ENCODE measurements around the gene RIBC2.
"Not testable (repeated sequence)": the region's sequence is repeated elsewhere in the genome, so short reads cannot be mapped to it uniquely, and the experiment has no call there.

Gene RIBC2

GRCh38 chr22:45444168-45444567 is 30.7 kb downstream of the RIBC2 start:
- Histone ChIP-seq H2AFZ (ENCODE audit: low read depth, low read length) (no peak overlapping the region), H3K18ac (ENCODE audit: low read depth in 1 of 2, low read length in 2 of 2) (peak overlapping the region in 1 of 2 experiments; percentile 37), H2BK5ac (ENCODE audit: low read depth, low read length, poor library complexity, severe bottlenecking) (no peak overlapping the region), H3K9ac (ENCODE audit: low read length) (no peak overlapping the region), H3K9me3 (ENCODE audit: control insufficient read depth, low read length) (no peaks in the 10 kb centered on the region), H3K27me3 (ENCODE audit: control insufficient read depth in 1 of 2, insufficient read depth in 1 of 2, low read length in 2 of 2) (peaks cover 0 to 3% of the 10 kb centered on the region in 2 experiments), H4K8ac (ENCODE audit: low read length) (peak overlapping the region; percentile 60), H3K36me3 (ENCODE audit: control insufficient read depth in 1 of 2, insufficient read depth in 2 of 2, low read depth in 1 of 2, low read length in 2 of 2) (no peaks in the 10 kb centered on the region), H3K4ac (ENCODE audit: low read depth in 1 of 2, low read length in 2 of 2) (peak overlapping the region in 1 of 2 experiments; percentile 71), H3K79me1 (replicated peaks; ENCODE audit: low read length, poor library complexity, severe bottlenecking) (no peaks in the 10 kb centered on the region), H4K91ac (ENCODE audit: low read length) (peak overlapping the region; percentile 47), H3K4me2 (ENCODE audit: low read length, poor library complexity, severe bottlenecking) (no peak overlapping the region), H3K23ac (ENCODE audit: low read length in 2 of 2) (no peak overlapping the region), H2BK120ac (ENCODE audit: low read depth, low read length) (no peak overlapping the region), H3K4me1 (ENCODE audit: control insufficient read depth, insufficient read depth, low read depth, low read length) (peaks cover 7% of the 10 kb centered on the region), H3K4me3 (ENCODE audit: insufficient read depth in 1 of 2, low read depth in 1 of 2, low read length in 2 of 2) (no peak overlapping the region), H3K27ac (ENCODE audit: low read length, poor library complexity, severe bottlenecking) (no peak overlapping the region), H2AK5ac (ENCODE audit: low read length, severe bottlenecking) (no peak overlapping the region), H2BK15ac (ENCODE audit: low read depth, poor library complexity, severe bottlenecking) (no peak overlapping the region), H2BK12ac (ENCODE audit: low read length in 2 of 2) (peak overlapping the region; percentile 35 to 80), H3K14ac (ENCODE audit: low read length in 2 of 2) (no peak overlapping the region)
- 36% methylated on average over 3 of the region's 3 CpGs for WGBS
- peak; percentile 28 for DNase-seq

- Histone ChIP-seq H3K4ac (ENCODE audit: low read depth in 1 of 2, low read length in 2 of 2) (no peak overlapping the region), H2BK12ac (ENCODE audit: low read length in 2 of 2) (peak overlapping the region in 1 of 2 experiments; percentile 51), H3K4me1 (ENCODE audit: control insufficient read depth, insufficient read depth, low read depth, low read length) (peaks cover 7% of the 10 kb centered on the region), H2BK5ac (ENCODE audit: low read depth, low read length, poor library complexity, severe bottlenecking) (no peak overlapping the region), H3K9ac (ENCODE audit: low read length) (no peak overlapping the region), H3K9me3 (ENCODE audit: control insufficient read depth, low read length) (no peaks in the 10 kb centered on the region), H2AFZ (ENCODE audit: low read depth, low read length) (no peak overlapping the region), H3K4me3 (ENCODE audit: insufficient read depth in 1 of 2, low read depth in 1 of 2, low read length in 2 of 2) (no peak overlapping the region), H4K8ac (ENCODE audit: low read length) (no peak overlapping the region), H3K27ac (ENCODE audit: low read length, poor library complexity, severe bottlenecking) (no peak overlapping the region), H2BK15ac (ENCODE audit: low read depth, poor library complexity, severe bottlenecking) (no peak overlapping the region), H3K79me1 (replicated peaks; ENCODE audit: low read length, poor library complexity, severe bottlenecking) (no peaks in the 10 kb centered on the region), H3K14ac (ENCODE audit: low read length in 2 of 2) (peak overlapping the region in 1 of 2 experiments; percentile 30), H3K27me3 (ENCODE audit: control insufficient read depth in 1 of 2, insufficient read depth in 1 of 2, low read length in 2 of 2) (peaks cover 0 to 3% of the 10 kb centered on the region in 2 experiments), H4K91ac (ENCODE audit: low read length) (peak overlapping the region; percentile 6), H3K4me2 (ENCODE audit: low read length, poor library complexity, severe bottlenecking) (no peak overlapping the region), H3K18ac (ENCODE audit: low read depth in 1 of 2, low read length in 2 of 2) (no peak overlapping the region), H2AK5ac (ENCODE audit: low read length, severe bottlenecking) (no peak overlapping the region), H3K23ac (ENCODE audit: low read length in 2 of 2) (no peak overlapping the region), H3K36me3 (ENCODE audit: control insufficient read depth in 1 of 2, insufficient read depth in 2 of 2, low read depth in 1 of 2, low read length in 2 of 2) (no peaks in the 10 kb centered on the region), H2BK120ac (ENCODE audit: low read depth, low read length) (no peak overlapping the region)
- no peak for DNase-seq
- WGBS, result 90% methylated on average over 14 of the region's 14 CpGs
Observed at GRCh38 chr22:45445031-45445710, 31.7 kb downstream of the RIBC2 start.

- H4K8ac ChIP-seq (ENCODE audit: low read length), result no peak overlapping the region
- no peak overlapping the region for H2BK15ac ChIP-seq (ENCODE audit: low read depth, poor library complexity, severe bottlenecking)
- H2AK5ac ChIP-seq (ENCODE audit: low read length, severe bottlenecking), result no peak overlapping the region
- H3K4ac ChIP-seq (ENCODE audit: low read depth in 1 of 2, low read length in 2 of 2), result no peak overlapping the region
- no peaks in the 10 kb centered on the region for H3K36me3 ChIP-seq (ENCODE audit: control insufficient read depth in 1 of 2, insufficient read depth in 2 of 2, low read depth in 1 of 2, low read length in 2 of 2)
- no peak overlapping the region for H2BK120ac ChIP-seq (ENCODE audit: low read depth, low read length)
- no peak overlapping the region for H3K23ac ChIP-seq (ENCODE audit: low read length in 2 of 2)
- 94% methylated on average over 5 of the region's 5 CpGs for WGBS
- H4K91ac ChIP-seq (ENCODE audit: low read length), result no peak overlapping the region
- no peak overlapping the region for H3K9ac ChIP-seq (ENCODE audit: low read length)
- no peaks in the 10 kb centered on the region for H3K9me3 ChIP-seq (ENCODE audit: control insufficient read depth, low read length)
- no peak overlapping the region for H2AFZ ChIP-seq (ENCODE audit: low read depth, low read length)
- no peak overlapping the region for H3K14ac ChIP-seq (ENCODE audit: low read length in 2 of 2)
- no peak overlapping the region for H3K4me2 ChIP-seq (ENCODE audit: low read length, poor library complexity, severe bottlenecking)
- no peak overlapping the region for H3K18ac ChIP-seq (ENCODE audit: low read depth in 1 of 2, low read length in 2 of 2)
- peaks cover 0 to 3% of the 10 kb centered on the region in 2 experiments for H3K27me3 ChIP-seq (ENCODE audit: control insufficient read depth in 1 of 2, insufficient read depth in 1 of 2, low read length in 2 of 2)
- H2BK5ac ChIP-seq (ENCODE audit: low read depth, low read length, poor library complexity, severe bottlenecking), result no peak overlapping the region
- no peak overlapping the region for H2BK12ac ChIP-seq (ENCODE audit: low read length in 2 of 2)
- H3K27ac ChIP-seq (ENCODE audit: low read length, poor library complexity, severe bottlenecking), result no peak overlapping the region
- H3K4me1 ChIP-seq (ENCODE audit: control insufficient read depth, insufficient read depth, low read depth, low read length), result peaks cover 8% of the 10 kb centered on the region
- no peak overlapping the region for H3K4me3 ChIP-seq (ENCODE audit: insufficient read depth in 1 of 2, low read depth in 1 of 2, low read length in 2 of 2)
- DNase-seq, result no peak
- H3K79me1 ChIP-seq (replicated peaks; ENCODE audit: low read length, poor library complexity, severe bottlenecking), result no peaks in the 10 kb centered on the region
Observed at GRCh38 chr22:45446216-45446615, 32.7 kb downstream of the RIBC2 start.

- H3K14ac ChIP-seq (ENCODE audit: low read length in 2 of 2); H3K27me3 ChIP-seq (ENCODE audit: control insufficient read depth in 1 of 2, insufficient read depth in 1 of 2, low read length in 2 of 2); DNase-seq; H3K79me1 ChIP-seq (replicated peaks; ENCODE audit: low read length, poor library complexity, severe bottlenecking); H2BK120ac ChIP-seq (ENCODE audit: low read depth, low read length); H3K4ac ChIP-seq (ENCODE audit: low read depth in 1 of 2, low read length in 2 of 2); H3K4me2 ChIP-seq (ENCODE audit: low read length, poor library complexity, severe bottlenecking); H3K36me3 ChIP-seq (ENCODE audit: control insufficient read depth in 1 of 2, insufficient read depth in 2 of 2, low read depth in 1 of 2, low read length in 2 of 2); H3K23ac ChIP-seq (ENCODE audit: low read length in 2 of 2); H3K4me3 ChIP-seq (ENCODE audit: insufficient read depth in 1 of 2, low read depth in 1 of 2, low read length in 2 of 2); H4K8ac ChIP-seq (ENCODE audit: low read length); H2AFZ ChIP-seq (ENCODE audit: low read depth, low read length); H3K9me3 ChIP-seq (ENCODE audit: control insufficient read depth, low read length); H2BK5ac ChIP-seq (ENCODE audit: low read depth, low read length, poor library complexity, severe bottlenecking); H2AK5ac ChIP-seq (ENCODE audit: low read length, severe bottlenecking); H3K4me1 ChIP-seq (ENCODE audit: control insufficient read depth, insufficient read depth, low read depth, low read length); H2BK12ac ChIP-seq (ENCODE audit: low read length in 2 of 2); H3K27ac ChIP-seq (ENCODE audit: low read length, poor library complexity, severe bottlenecking); H3K9ac ChIP-seq (ENCODE audit: low read length); H4K91ac ChIP-seq (ENCODE audit: low read length); H3K18ac ChIP-seq (ENCODE audit: low read depth in 1 of 2, low read length in 2 of 2); H2BK15ac ChIP-seq (ENCODE audit: low read depth, poor library complexity, severe bottlenecking): not testable (repeated sequence)
- WGBS, result 98% methylated on average over 4 of the region's 4 CpGs
Observed at GRCh38 chr22:45447596-45447995, 34.1 kb downstream of the RIBC2 start.
